MM.1S (cell line): ENCODE results near the gene SLC25A1.

Experiments used
- CTCF ChIP-seq: fragments of 300-600 bp; sonication (generic); IDR thresholded peaks from 2 replicates; pipeline ENCODE4 v1.5.1; 2016; ENCODE audit warnings: antibody characterized with exemption, low read length, mixed read lengths
- EZH2 ChIP-seq: fragments of 300-600 bp; sonication (generic); optimal IDR thresholded peaks from 2 replicates; pipeline ENCODE3; 2017; ENCODE audit warnings: low read depth, mild to moderate bottlenecking, antibody characterized with exemption, low read length, mixed read lengths
- EZH2phosphoT487 ChIP-seq: fragments of 300-600 bp; sonication (generic); IDR thresholded peaks from 2 replicates; pipeline ENCODE4 v1.6.1; 2018; ENCODE audit warnings: antibody characterized with exemption, low read length

DNA sequence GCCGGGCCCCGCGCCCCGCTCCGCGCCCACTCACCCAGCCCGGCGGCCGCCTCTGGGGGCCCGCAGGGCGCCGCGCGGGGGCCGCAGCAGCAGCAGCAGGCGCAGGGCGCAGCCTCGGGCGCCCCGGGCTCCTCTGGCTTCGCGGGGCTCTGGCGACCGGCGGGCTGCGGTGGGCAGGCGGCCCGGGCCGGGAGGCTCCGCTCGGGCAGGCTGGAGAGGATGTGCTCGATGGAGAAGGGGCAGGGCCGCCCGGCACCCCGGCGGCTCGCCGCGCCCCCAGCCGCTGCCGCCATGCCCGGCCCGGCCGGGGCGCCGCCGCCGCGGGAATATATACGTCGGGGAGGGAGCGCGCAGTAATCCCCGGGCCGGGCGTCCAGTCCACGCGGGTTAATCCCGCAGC, 28.5 kb downstream of the SLC25A1 start, which contains the start of gene GSC2:
- no peak for TF ChIP-seq CTCF
- no peak for TF ChIP-seq EZH2phosphoT487
- no peak for TF ChIP-seq EZH2
